GM23338 (cell line): ENCODE data around the gene HEXA. TPM values are rescaled to one million over a fixed set of nuclear protein-coding genes. Genes with fewer than 3 reads are reported as not detected.

ENCODE experiments used
- ATAC-seq: fragments of 200-7000 bp; cut with Tn5 transposase; 3 replicates; pipeline ENCODE4 v1.9.1; 2020
- DNase-seq: peaks from one replicate; pipeline ENCODE4 v3.0.0-alpha.2; 2015; ENCODE audit warnings: low spot score
- H2AFZ ChIP-seq: fragments of 200-600 bp; sonication (generic); 2 replicates; pipeline ENCODE4 v1.8.0; 2016; ENCODE audit warnings: antibody characterized with exemption, mild to moderate bottlenecking, moderate library complexity
- H3F3A ChIP-seq: fragments of 200-600 bp; sonication (generic); replicated peaks from 2 replicates; pipeline ENCODE4 v1.8.0; 2017; ENCODE audit warnings: antibody characterized with exemption, mixed run types, low read depth
- H3K27ac ChIP-seq: fragments of 200-600 bp; sonication (generic); 2 replicates; pipeline ENCODE4 v1.6.1; 2016; ENCODE audit warnings: low read depth
- H3K27me3 ChIP-seq: fragments of 200-600 bp; sonication (generic); 2 replicates; pipeline ENCODE4 v1.8.0; 2016; ENCODE audit warnings: mild to moderate bottlenecking, mixed run types, moderate library complexity; ENCODE audit not compliant: insufficient read depth
- H3K36me3 ChIP-seq: fragments of 200-600 bp; sonication (generic); 2 replicates; pipeline ENCODE4 v1.8.0; 2016; ENCODE audit warnings: mild to moderate bottlenecking; ENCODE audit not compliant: insufficient read depth
- H3K4me1 ChIP-seq: fragments of 200-600 bp; sonication (generic); 2 replicates; pipeline ENCODE4 v1.8.0; 2016; ENCODE audit warnings: mild to moderate bottlenecking, moderate library complexity; ENCODE audit not compliant: insufficient read depth
- H3K4me2 ChIP-seq: fragments of 200-600 bp; sonication (generic); 2 replicates; pipeline ENCODE4 v1.7.1; 2017; ENCODE audit warnings: mixed run types
- H3K4me3 ChIP-seq: fragments of 200-600 bp; sonication (generic); 2 replicates; pipeline ENCODE4 v1.6.1; 2016; ENCODE audit warnings: mixed run types
- H3K79me2 ChIP-seq: fragments of 200-600 bp; sonication (generic); replicated peaks from 2 replicates; pipeline ENCODE4 v1.8.0; 2017; ENCODE audit warnings: mild to moderate bottlenecking; ENCODE audit not compliant: insufficient read depth
- H3K9me2 ChIP-seq: fragments of 200-600 bp; sonication (generic); 2 replicates; pipeline ENCODE4 v1.8.0; 2017; ENCODE audit not compliant: insufficient read depth
- H4K20me1 ChIP-seq: fragments of 200-600 bp; sonication (generic); replicated peaks from 2 replicates; pipeline ENCODE4 v1.8.0; 2017; ENCODE audit warnings: mild to moderate bottlenecking; ENCODE audit not compliant: insufficient read depth
- H3K27ac Mint-ChIP-seq: 2 replicates; pipeline ENCODE4 v1.8.0; 2020; ENCODE audit warnings: inconsistent platforms, mild to moderate bottlenecking, moderate library complexity, mixed read lengths
- H3K27me3 Mint-ChIP-seq: 3 replicates; pipeline ENCODE4 v1.8.0; 2022; ENCODE audit warnings: low read depth, mild to moderate bottlenecking, moderate library complexity, mixed read lengths, inconsistent platforms; ENCODE audit not compliant: insufficient read depth, poor library complexity
- H3K36me3 Mint-ChIP-seq: 3 replicates; pipeline ENCODE4 v1.8.0; 2021; ENCODE audit warnings: low read depth, mild to moderate bottlenecking, inconsistent platforms, moderate library complexity, mixed read lengths
- H3K4me1 Mint-ChIP-seq: 3 replicates; pipeline ENCODE4 v1.8.0; 2020; ENCODE audit warnings: mild to moderate bottlenecking, inconsistent platforms, mixed read lengths
- H3K4me3 Mint-ChIP-seq: 3 replicates; pipeline ENCODE4 v1.8.0; 2021; ENCODE audit warnings: moderate library complexity, mild to moderate bottlenecking, inconsistent platforms, mixed read lengths
- H3K9me3 Mint-ChIP-seq: 3 replicates; pipeline ENCODE4 v1.8.0; 2020; ENCODE audit warnings: moderate library complexity, mild to moderate bottlenecking, inconsistent platforms, mixed read lengths
- CREB1 ChIP-seq: fragments of 250-450 bp; sonication (Bioruptor Pico); IDR thresholded peaks from 2 replicates; pipeline ENCODE4 v1.5.0; 2020; ENCODE audit warnings: low read depth, mild to moderate bottlenecking, moderate library complexity
- ETS1 ChIP-seq: IDR thresholded peaks from 2 replicates; pipeline ENCODE4 v1.6.1; 2016; ENCODE audit warnings: antibody characterized with exemption
- EZH2 ChIP-seq: fragments of 200-600 bp; sonication (generic); IDR thresholded peaks from one replicate; pipeline ENCODE4 v1.8.0; 2017; ENCODE audit warnings: antibody characterized with exemption, mild to moderate bottlenecking, low read depth; ENCODE audit not compliant: unreplicated experiment
- EZH2phosphoT487 ChIP-seq: fragments of 200-600 bp; sonication (generic); IDR thresholded peaks from one replicate; pipeline ENCODE4 v1.8.1; 2018; ENCODE audit warnings: antibody characterized with exemption; ENCODE audit not compliant: unreplicated experiment
- JUNB ChIP-seq: IDR thresholded peaks from one replicate; pipeline ENCODE4 v1.6.1; 2016; ENCODE audit warnings: antibody characterized with exemption; ENCODE audit not compliant: unreplicated experiment
- NANOG ChIP-seq: IDR thresholded peaks from 2 replicates; pipeline ENCODE4 v1.6.1; 2016; ENCODE audit warnings: antibody characterized with exemption, borderline replicate concordance
- POLR2AphosphoS5 ChIP-seq: IDR thresholded peaks from 2 replicates; pipeline ENCODE4 v1.6.1; 2016; ENCODE audit warnings: antibody characterized with exemption, low read depth
- STAT1 ChIP-seq: IDR thresholded peaks from one replicate; pipeline ENCODE4 v1.6.1; 2016; ENCODE audit warnings: antibody characterized with exemption; ENCODE audit not compliant: unreplicated experiment
- ZNF114 ChIP-seq: fragments of 250-450 bp; sonication (Bioruptor Pico); IDR thresholded peaks from 2 replicates; pipeline ENCODE4 v1.5.0; 2020; ENCODE audit warnings: mild to moderate bottlenecking, moderate library complexity
- ZNF331 ChIP-seq: fragments of 250-450 bp; sonication (Bioruptor Pico); IDR thresholded peaks from 2 replicates; pipeline ENCODE4 v1.5.0; 2020; ENCODE audit warnings: low read depth, mild to moderate bottlenecking, moderate library complexity
- polyA plus RNA-seq: library from polyadenylated mRNA; unstranded; fragments of >200 nt; fragmentation: Nextera tagmentation; extraction: Ambion mirVana; gene quantifications from 2 replicates; pipeline ENCODE4 v1.2.1, GENCODE V29; 2016
- total RNA-seq: library from RNA; depleted of rRNA; stranded (reverse); fragments of >200 nt; shearing (Covaris generic); gene quantifications from 2 replicates; pipeline ENCODE4 v1.2.3, GENCODE V29; 2014
- TF ChIP-seq, protein P1 (sequence below): fragments of 250-450 bp; sonication (Bioruptor Pico); IDR thresholded peaks from 2 replicates; pipeline ENCODE4 v1.5.0; 2020; ENCODE audit warnings: mild to moderate bottlenecking, moderate library complexity
- TF ChIP-seq, protein P2 (sequence below), 2 experiments: fragments of 200-600 bp in 1 of 2; sonication (generic) in 1 of 2; conservative IDR thresholded peaks; 2 replicates each; pipeline versions ENCODE4 v1.5.1 to v1.6.1; 2016 to 2017; ENCODE audit warnings: antibody characterized with exemption in 2 of 2, low read depth in 2 of 2, mild to moderate bottlenecking in 2 of 2, moderate library complexity in 1 of 2
- TF ChIP-seq, protein P3 (sequence below): IDR thresholded peaks from one replicate; pipeline ENCODE4 v1.6.1; 2018; ENCODE audit warnings: antibody characterized with exemption; ENCODE audit not compliant: unreplicated experiment

HEXA gene
- total and polyA plus RNA-seq, 2 experiments from 2014 or later: 43.0 to 43.8 TPM

GRCh38 chr15:72389231-72389630 is 13.4 kb upstream of the HEXA start:
- Histone ChIP-seq H2AFZ (no peak overlapping the region), H3K4me3 (no peak overlapping the region), H3K27me3 (no peaks in the 10 kb centered on the region), H3K27ac (no peak overlapping the region), H3K9me2 (no peaks in the 10 kb centered on the region), H3K4me1 (no peaks in the 10 kb centered on the region), H3K4me2 (no peak overlapping the region), H3K79me2 (no peaks in the 10 kb centered on the region), H3F3A (no peaks in the 10 kb centered on the region), H3K36me3 (no peaks in the 10 kb centered on the region), H4K20me1 (no peaks in the 10 kb centered on the region)
- peaks cover 2% of the 10 kb centered on the region; the same call in 2 of the 3 replicates for H3K9me3 Mint-ChIP-seq
- TF ChIP-seq ZNF114 (CRISPR knock-in tag) (no peak), EZH2 (no peak), CREB1 (CRISPR knock-in tag) (no peak), EZH2phosphoT487 (no peak), POLR2AphosphoS5 (no peak), STAT1 (no peak), ETS1 (no peak), ZNF331 (CRISPR knock-in tag) (no peak), JUNB (no peak), NANOG (no peak)
- TF ChIP-seq, protein P1, sequence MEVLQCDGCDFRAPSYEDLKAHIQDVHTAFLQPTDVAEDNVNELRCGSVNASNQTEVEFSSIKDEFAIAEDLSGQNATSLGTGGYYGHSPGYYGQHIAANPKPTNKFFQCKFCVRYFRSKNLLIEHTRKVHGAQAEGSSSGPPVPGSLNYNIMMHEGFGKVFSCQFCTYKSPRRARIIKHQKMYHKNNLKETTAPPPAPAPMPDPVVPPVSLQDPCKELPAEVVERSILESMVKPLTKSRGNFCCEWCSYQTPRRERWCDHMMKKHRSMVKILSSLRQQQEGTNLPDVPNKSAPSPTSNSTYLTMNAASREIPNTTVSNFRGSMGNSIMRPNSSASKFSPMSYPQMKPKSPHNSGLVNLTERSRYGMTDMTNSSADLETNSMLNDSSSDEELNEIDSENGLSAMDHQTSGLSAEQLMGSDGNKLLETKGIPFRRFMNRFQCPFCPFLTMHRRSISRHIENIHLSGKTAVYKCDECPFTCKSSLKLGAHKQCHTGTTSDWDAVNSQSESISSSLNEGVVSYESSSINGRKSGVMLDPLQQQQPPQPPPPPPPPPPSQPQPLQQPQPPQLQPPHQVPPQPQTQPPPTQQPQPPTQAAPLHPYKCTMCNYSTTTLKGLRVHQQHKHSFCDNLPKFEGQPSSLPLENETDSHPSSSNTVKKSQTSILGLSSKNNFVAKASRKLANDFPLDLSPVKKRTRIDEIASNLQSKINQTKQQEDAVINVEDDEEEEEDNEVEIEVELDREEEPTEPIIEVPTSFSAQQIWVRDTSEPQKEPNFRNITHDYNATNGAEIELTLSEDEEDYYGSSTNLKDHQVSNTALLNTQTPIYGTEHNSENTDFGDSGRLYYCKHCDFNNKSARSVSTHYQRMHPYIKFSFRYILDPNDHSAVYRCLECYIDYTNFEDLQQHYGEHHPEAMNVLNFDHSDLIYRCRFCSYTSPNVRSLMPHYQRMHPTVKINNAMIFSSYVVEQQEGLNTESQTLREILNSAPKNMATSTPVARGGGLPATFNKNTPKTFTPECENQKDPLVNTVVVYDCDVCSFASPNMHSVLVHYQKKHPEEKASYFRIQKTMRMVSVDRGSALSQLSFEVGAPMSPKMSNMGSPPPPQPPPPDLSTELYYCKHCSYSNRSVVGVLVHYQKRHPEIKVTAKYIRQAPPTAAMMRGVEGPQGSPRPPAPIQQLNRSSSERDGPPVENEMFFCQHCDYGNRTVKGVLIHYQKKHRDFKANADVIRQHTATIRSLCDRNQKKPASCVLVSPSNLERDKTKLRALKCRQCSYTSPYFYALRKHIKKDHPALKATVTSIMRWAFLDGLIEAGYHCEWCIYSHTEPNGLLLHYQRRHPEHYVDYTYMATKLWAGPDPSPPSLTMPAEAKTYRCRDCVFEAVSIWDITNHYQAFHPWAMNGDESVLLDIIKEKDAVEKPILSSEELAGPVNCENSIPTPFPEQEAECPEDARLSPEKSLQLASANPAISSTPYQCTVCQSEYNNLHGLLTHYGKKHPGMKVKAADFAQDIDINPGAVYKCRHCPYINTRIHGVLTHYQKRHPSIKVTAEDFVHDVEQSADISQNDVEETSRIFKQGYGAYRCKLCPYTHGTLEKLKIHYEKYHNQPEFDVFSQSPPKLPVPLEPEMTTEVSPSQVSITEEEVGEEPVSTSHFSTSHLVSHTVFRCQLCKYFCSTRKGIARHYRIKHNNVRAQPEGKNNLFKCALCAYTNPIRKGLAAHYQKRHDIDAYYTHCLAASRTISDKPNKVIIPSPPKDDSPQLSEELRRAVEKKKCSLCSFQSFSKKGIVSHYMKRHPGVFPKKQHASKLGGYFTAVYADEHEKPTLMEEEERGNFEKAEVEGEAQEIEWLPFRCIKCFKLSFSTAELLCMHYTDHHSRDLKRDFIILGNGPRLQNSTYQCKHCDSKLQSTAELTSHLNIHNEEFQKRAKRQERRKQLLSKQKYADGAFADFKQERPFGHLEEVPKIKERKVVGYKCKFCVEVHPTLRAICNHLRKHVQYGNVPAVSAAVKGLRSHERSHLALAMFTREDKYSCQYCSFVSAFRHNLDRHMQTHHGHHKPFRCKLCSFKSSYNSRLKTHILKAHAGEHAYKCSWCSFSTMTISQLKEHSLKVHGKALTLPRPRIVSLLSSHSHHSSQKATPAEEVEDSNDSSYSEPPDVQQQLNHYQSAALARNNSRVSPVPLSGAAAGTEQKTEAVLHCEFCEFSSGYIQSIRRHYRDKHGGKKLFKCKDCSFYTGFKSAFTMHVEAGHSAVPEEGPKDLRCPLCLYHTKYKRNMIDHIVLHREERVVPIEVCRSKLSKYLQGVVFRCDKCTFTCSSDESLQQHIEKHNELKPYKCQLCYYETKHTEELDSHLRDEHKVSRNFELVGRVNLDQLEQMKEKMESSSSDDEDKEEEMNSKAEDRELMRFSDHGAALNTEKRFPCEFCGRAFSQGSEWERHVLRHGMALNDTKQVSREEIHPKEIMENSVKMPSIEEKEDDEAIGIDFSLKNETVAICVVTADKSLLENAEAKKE (CRISPR knock-in tag): no peak
- TF ChIP-seq, protein P2, sequence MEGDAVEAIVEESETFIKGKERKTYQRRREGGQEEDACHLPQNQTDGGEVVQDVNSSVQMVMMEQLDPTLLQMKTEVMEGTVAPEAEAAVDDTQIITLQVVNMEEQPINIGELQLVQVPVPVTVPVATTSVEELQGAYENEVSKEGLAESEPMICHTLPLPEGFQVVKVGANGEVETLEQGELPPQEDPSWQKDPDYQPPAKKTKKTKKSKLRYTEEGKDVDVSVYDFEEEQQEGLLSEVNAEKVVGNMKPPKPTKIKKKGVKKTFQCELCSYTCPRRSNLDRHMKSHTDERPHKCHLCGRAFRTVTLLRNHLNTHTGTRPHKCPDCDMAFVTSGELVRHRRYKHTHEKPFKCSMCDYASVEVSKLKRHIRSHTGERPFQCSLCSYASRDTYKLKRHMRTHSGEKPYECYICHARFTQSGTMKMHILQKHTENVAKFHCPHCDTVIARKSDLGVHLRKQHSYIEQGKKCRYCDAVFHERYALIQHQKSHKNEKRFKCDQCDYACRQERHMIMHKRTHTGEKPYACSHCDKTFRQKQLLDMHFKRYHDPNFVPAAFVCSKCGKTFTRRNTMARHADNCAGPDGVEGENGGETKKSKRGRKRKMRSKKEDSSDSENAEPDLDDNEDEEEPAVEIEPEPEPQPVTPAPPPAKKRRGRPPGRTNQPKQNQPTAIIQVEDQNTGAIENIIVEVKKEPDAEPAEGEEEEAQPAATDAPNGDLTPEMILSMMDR (conservative IDR thresholded peaks at IDR 0.05; ENCODE audit: low read depth in 2 of 2): no peak
- TF ChIP-seq, protein P3, sequence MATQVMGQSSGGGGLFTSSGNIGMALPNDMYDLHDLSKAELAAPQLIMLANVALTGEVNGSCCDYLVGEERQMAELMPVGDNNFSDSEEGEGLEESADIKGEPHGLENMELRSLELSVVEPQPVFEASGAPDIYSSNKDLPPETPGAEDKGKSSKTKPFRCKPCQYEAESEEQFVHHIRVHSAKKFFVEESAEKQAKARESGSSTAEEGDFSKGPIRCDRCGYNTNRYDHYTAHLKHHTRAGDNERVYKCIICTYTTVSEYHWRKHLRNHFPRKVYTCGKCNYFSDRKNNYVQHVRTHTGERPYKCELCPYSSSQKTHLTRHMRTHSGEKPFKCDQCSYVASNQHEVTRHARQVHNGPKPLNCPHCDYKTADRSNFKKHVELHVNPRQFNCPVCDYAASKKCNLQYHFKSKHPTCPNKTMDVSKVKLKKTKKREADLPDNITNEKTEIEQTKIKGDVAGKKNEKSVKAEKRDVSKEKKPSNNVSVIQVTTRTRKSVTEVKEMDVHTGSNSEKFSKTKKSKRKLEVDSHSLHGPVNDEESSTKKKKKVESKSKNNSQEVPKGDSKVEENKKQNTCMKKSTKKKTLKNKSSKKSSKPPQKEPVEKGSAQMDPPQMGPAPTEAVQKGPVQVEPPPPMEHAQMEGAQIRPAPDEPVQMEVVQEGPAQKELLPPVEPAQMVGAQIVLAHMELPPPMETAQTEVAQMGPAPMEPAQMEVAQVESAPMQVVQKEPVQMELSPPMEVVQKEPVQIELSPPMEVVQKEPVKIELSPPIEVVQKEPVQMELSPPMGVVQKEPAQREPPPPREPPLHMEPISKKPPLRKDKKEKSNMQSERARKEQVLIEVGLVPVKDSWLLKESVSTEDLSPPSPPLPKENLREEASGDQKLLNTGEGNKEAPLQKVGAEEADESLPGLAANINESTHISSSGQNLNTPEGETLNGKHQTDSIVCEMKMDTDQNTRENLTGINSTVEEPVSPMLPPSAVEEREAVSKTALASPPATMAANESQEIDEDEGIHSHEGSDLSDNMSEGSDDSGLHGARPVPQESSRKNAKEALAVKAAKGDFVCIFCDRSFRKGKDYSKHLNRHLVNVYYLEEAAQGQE: no peak
- H3K27ac Mint-ChIP-seq: no peak overlapping the region
- DNase-seq: no peak
- H3K36me3 Mint-ChIP-seq: no peaks in the 10 kb centered on the region
- no peak overlapping the region for H3K4me3 Mint-ChIP-seq
- H3K27me3 Mint-ChIP-seq: peaks cover 2% of the 10 kb centered on the region
- no peak for ATAC-seq
- no peaks in the 10 kb centered on the region for H3K4me1 Mint-ChIP-seq
